ENCODE measurements around the gene SIM2.

The SIM2 gene

GRCh38 chr21:36735201-36735515 lies 36.2 kb downstream of the SIM2 start:
- Histone ChIP-seq H3K4me2 (ENCODE audit: insufficient read depth, low read length) (no peak overlapping the region), H3K4me3 (ENCODE audit: low read depth in 1 of 2, low read length in 2 of 2) (no peak overlapping the region), H3K9ac (ENCODE audit: low read depth, low read length) (no peak overlapping the region), H3K79me2 (ENCODE audit: insufficient read depth, low read length) (no peaks in the 10 kb centered on the region), H3K27me3 (ENCODE audit: insufficient read depth, low read length, poor library complexity) (no peaks in the 10 kb centered on the region), H2AFZ (ENCODE audit: low read depth, low read length) (no peak overlapping the region), H4K20me1 (ENCODE audit: insufficient read depth, low read length) (no peaks in the 10 kb centered on the region), H3K27ac (ENCODE audit: low read length) (no peak overlapping the region), H3K9me3 (ENCODE audit: insufficient read depth, low read length, severe bottlenecking) (no peaks in the 10 kb centered on the region), H3K36me3 (ENCODE audit: insufficient read depth, low read length) (0 out of 2 replicates have a peak, but pooled peaks cover 3% of the 10 kb centered on the region), H3K4me1 (ENCODE audit: insufficient read depth, low read length) (no peaks in the 10 kb centered on the region)
- TF ChIP-seq, protein P1, sequence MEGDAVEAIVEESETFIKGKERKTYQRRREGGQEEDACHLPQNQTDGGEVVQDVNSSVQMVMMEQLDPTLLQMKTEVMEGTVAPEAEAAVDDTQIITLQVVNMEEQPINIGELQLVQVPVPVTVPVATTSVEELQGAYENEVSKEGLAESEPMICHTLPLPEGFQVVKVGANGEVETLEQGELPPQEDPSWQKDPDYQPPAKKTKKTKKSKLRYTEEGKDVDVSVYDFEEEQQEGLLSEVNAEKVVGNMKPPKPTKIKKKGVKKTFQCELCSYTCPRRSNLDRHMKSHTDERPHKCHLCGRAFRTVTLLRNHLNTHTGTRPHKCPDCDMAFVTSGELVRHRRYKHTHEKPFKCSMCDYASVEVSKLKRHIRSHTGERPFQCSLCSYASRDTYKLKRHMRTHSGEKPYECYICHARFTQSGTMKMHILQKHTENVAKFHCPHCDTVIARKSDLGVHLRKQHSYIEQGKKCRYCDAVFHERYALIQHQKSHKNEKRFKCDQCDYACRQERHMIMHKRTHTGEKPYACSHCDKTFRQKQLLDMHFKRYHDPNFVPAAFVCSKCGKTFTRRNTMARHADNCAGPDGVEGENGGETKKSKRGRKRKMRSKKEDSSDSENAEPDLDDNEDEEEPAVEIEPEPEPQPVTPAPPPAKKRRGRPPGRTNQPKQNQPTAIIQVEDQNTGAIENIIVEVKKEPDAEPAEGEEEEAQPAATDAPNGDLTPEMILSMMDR (IDR thresholded peaks at IDR 0.05; ENCODE audit: borderline replicate concordance, extremely low read depth, low read length, poor library complexity, severe bottlenecking), result no peak
- TF ChIP-seq EZH2 (IDR thresholded peaks at IDR 0.05; ENCODE audit: borderline replicate concordance, low read depth, low read length, severe bottlenecking), result no peak
- ATAC-seq (ENCODE audit: insufficient read depth, low read depth) (no peak), DNase-seq (no peak)

DNA sequence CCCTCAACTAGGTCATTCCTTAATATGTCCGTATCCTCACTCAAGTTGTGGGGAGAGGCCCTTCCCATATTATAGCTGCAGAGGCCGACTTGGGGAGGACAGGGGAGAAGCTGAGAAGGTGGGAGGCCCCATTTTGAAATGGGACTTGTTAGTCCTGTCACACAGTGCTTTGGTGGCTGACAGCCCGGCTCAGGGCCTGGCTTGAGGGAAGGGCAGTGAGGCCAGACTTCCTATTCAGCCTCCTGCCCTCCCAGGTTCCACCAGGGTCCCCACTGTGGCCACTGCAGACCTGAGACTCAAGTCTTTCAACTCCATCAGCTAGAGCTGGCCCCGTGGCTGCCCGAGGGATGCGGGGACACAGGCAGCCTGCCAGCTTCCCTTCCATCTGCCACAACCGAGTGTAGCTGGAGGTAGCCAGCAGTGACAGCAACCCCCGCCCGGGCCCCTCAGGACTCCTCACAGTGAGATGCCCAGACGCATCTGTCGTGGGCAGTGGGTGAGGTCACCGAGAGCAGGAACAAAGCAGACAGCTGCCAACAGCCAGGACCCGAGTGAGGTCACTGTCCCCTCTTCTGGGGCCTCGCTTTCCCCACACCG lies 36.9 kb downstream of the SIM2 start:
- H3K36me3 ChIP-seq (ENCODE audit: insufficient read depth, low read length), result 0 out of 2 replicates have a peak, but pooled peaks cover 3% of the 10 kb centered on the region
- ATAC-seq (ENCODE audit: insufficient read depth, low read depth), result no peak

GRCh38 chr21:36738489-36739126 lies 39.7 kb downstream of the SIM2 start:
- H3K79me2 ChIP-seq (ENCODE audit: insufficient read depth, low read length), result no peaks in the 10 kb centered on the region
- H3K9me3 ChIP-seq (ENCODE audit: insufficient read depth, low read length, severe bottlenecking), result no peaks in the 10 kb centered on the region
- H3K4me2 ChIP-seq (ENCODE audit: insufficient read depth, low read length), result no peak overlapping the region
- H2AFZ ChIP-seq (ENCODE audit: low read depth, low read length), result no peak overlapping the region
- H3K36me3 ChIP-seq (ENCODE audit: insufficient read depth, low read length), result 0 out of 2 replicates have a peak, but pooled peaks cover 3% of the 10 kb centered on the region
- DNase-seq (no peak), ATAC-seq (ENCODE audit: insufficient read depth, low read depth) (no peak)
- H3K9ac ChIP-seq (ENCODE audit: low read depth, low read length), result no peak overlapping the region
- H3K4me1 ChIP-seq (ENCODE audit: insufficient read depth, low read length), result no peaks in the 10 kb centered on the region
- H3K27ac ChIP-seq (ENCODE audit: low read length), result no peak overlapping the region
- TF ChIP-seq, protein P1 (IDR thresholded peaks at IDR 0.05; ENCODE audit: borderline replicate concordance, extremely low read depth, low read length, poor library complexity, severe bottlenecking), result no peak
- no peak for TF ChIP-seq EZH2 (IDR thresholded peaks at IDR 0.05; ENCODE audit: borderline replicate concordance, low read depth, low read length, severe bottlenecking)
- H4K20me1 ChIP-seq (ENCODE audit: insufficient read depth, low read length), result no peaks in the 10 kb centered on the region
- H3K27me3 ChIP-seq (ENCODE audit: insufficient read depth, low read length, poor library complexity), result no peaks in the 10 kb centered on the region
- no peak overlapping the region for H3K4me3 ChIP-seq (ENCODE audit: low read depth in 1 of 2, low read length in 2 of 2)

More for the DNA sequence above, 36.9 kb downstream of the SIM2 start:
- TF ChIP-seq, protein P1 (IDR thresholded peaks at IDR 0.05; ENCODE audit: borderline replicate concordance, extremely low read depth, low read length, poor library complexity, severe bottlenecking), result no peak
- TF ChIP-seq EZH2 (IDR thresholded peaks at IDR 0.05; ENCODE audit: borderline replicate concordance, low read depth, low read length, severe bottlenecking), result no peak
- Histone ChIP-seq H3K4me1 (ENCODE audit: insufficient read depth, low read length) (no peaks in the 10 kb centered on the region), H3K79me2 (ENCODE audit: insufficient read depth, low read length) (no peaks in the 10 kb centered on the region), H2AFZ (ENCODE audit: low read depth, low read length) (no peak overlapping the region), H3K9me3 (ENCODE audit: insufficient read depth, low read length, severe bottlenecking) (no peaks in the 10 kb centered on the region), H3K27me3 (ENCODE audit: insufficient read depth, low read length, poor library complexity) (no peaks in the 10 kb centered on the region), H3K9ac (ENCODE audit: low read depth, low read length) (no peak overlapping the region), H4K20me1 (ENCODE audit: insufficient read depth, low read length) (no peaks in the 10 kb centered on the region), H3K4me2 (ENCODE audit: insufficient read depth, low read length) (no peak overlapping the region), H3K27ac (ENCODE audit: low read length) (no peak overlapping the region), H3K4me3 (ENCODE audit: low read depth in 1 of 2, low read length in 2 of 2) (no peak overlapping the region)
- DNase-seq, result no peak

Data from DND-41 (cell line).